ENCODE measurements around the gene GGT6. TPM values are rescaled to one million over a fixed set of nuclear protein-coding genes. Genes with fewer than 3 reads are reported as not detected.

The GGT6 gene
- total RNA-seq, 1 experiment from 2014 or later: not detected

DNA sequence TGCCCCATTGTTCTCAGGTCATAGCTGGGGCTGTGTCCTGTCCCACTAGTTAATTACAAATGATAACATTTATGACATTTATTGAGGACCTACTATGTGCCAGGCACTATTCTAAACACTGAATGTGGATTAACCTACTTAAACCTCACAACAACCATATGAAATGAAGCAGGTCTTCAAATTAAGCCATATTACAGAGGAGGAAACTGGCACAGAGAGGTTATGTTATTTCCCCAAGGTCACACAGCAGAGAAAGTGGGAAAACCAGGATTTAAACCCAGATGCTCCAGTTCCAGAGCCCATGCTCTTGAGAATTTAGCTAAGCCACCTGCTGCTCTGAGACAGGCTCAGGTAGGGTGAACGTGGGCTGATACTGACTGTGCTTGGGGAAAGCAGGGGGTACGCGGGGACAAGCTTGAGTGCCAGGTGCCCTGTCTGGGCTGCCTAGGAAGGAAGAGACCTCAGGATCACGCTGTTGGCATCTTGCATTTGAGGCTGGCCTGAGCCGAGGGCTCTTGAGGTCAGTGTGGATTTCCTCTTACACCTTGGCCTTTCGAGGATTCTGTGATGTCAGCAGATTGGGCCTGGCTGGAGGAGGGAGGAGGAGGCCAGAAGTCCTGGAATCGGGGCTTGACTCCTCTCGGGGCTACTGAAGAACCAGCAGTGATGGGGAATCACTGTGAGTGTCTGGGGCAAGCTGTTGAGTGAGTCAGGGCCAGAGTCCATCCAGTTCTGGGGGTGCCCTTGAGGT is 52.8 kb downstream of the GGT6 start:
- in situ Hi-C loops (cut with HindIII; ENCODE audit: low pct_unique_long_range_greater_than_20kb, low sequenced_read_pairs): no loop called here
- no peak for DNase-seq (ENCODE audit: low read depth, low spot score)

Other genes starting within 250 kb of the GGT6 start
- 54.0 and 57.0 TPM in 2 replicates for gene UBE2G1, start 193.9 kb downstream of the GGT6 start, total RNA-seq (2014; rRNA removed; shearing (Covaris generic))
- gene SPNS3, start 126.6 kb downstream of the GGT6 start, total RNA-seq (2014; rRNA removed; shearing (Covaris generic)): not detected in 2 replicates
- gene SPNS2, start 61.7 kb downstream of the GGT6 start, total RNA-seq (2014; rRNA removed; shearing (Covaris generic)): 0.51 and 0.66 TPM in 2 replicates
- gene MYBBP1A, start 5.2 kb downstream of the GGT6 start, total RNA-seq (2014; rRNA removed; shearing (Covaris generic)): 65.1 and 80.3 TPM in 2 replicates
- gene SMTNL2, start 24.0 kb upstream of the GGT6 start, total RNA-seq (2014; rRNA removed; shearing (Covaris generic)): 0.32 TPM in 1 of 2 replicates, not detected in the other
- not detected in 2 replicates for gene ALOX15, start 81.1 kb upstream of the GGT6 start, total RNA-seq (2014; rRNA removed; shearing (Covaris generic))
- gene PELP1, start 143.6 kb upstream of the GGT6 start, total RNA-seq (2014; rRNA removed; shearing (Covaris generic)): 18.1 and 23.4 TPM in 2 replicates
- 13.6 and 17.2 TPM in 2 replicates for gene ARRB2, start 150.1 kb upstream of the GGT6 start, total RNA-seq (2014; rRNA removed; shearing (Covaris generic))
- 26.3 and 32.0 TPM in 2 replicates for gene MED11, start 170.9 kb upstream of the GGT6 start, total RNA-seq (2014; rRNA removed; shearing (Covaris generic))
- 0.11 TPM in 1 of 2 replicates, not detected in the other for gene ZMYND15, start 179.3 kb upstream of the GGT6 start, total RNA-seq (2014; rRNA removed; shearing (Covaris generic))
- 10.0 and 10.7 TPM in 2 replicates for gene CXCL16, start 179.4 kb upstream of the GGT6 start, total RNA-seq (2014; rRNA removed; shearing (Covaris generic))
- gene TM4SF5, start 211.3 kb upstream of the GGT6 start, total RNA-seq (2014; rRNA removed; shearing (Covaris generic)): not detected in 2 replicates
- not detected in 2 replicates for gene VMO1, start 225.8 kb upstream of the GGT6 start, total RNA-seq (2014; rRNA removed; shearing (Covaris generic))
- gene GLTPD2, start 228.4 kb upstream of the GGT6 start, total RNA-seq (2014; rRNA removed; shearing (Covaris generic)): not detected in 2 replicates
- 171 and 190 TPM in 2 replicates for gene PSMB6, start 235.6 kb upstream of the GGT6 start, total RNA-seq (2014; rRNA removed; shearing (Covaris generic))
- gene PLD2, start 246.6 kb upstream of the GGT6 start, total RNA-seq (2014; rRNA removed; shearing (Covaris generic)): 10.2 and 10.5 TPM in 2 replicates